ENCODE data around the gene CTSZ. TPM values are rescaled to one million over a fixed set of nuclear protein-coding genes. Genes with fewer than 3 reads are reported as not detected.
A peak's percentile ranks its signal among the peaks of the same experiment; 100 is the strongest.
"Not testable (repeated sequence)": the region's sequence is repeated elsewhere in the genome, so short reads cannot be mapped to it uniquely, and the experiment has no call there.

CTSZ gene
- total RNA-seq, 1 experiment from 2014 or later: 113 TPM

DNA sequence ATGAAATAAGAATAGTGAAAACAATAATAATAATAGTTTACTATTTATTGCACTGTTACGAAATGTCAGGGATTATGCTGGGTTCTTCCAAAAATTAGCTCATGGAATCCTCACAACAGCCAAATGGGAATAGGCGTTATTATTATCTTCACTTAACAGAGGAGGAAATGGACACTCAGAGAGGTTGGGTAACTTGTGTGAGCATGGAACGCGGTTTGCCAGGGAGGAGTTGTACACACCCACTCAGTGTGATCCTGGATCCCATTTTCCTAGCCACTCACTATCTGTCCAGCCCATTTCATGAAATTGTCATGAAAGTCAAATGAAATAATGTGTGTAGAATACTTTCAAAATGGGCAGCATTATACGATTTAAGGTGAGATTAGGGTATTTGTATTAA lies 21.4 kb downstream of the CTSZ start:
- in situ Hi-C loops (cut with HindIII; ENCODE audit: low pct_unique_long_range_greater_than_20kb, low sequenced_read_pairs) (no loop called here), intact Hi-C loops (cut with micrococcal nuclease; ENCODE audit: unreplicated experiment) (loop anchor here (10.0 kb wide), 1 partner anchor 91 kb away; no protein-coding TSS in a partner anchor)
- ATAC-seq (no peak), DNase-seq (ENCODE audit: low read depth, low spot score) (no peak)
- H3K9me3 ChIP-seq (ENCODE audit: control insufficient read depth, insufficient read depth, low read depth, low read length): no peaks in the 10 kb centered on the region
- BruUV-seq (replicated peaks): no TSS peak
- H3K27me3 ChIP-seq (ENCODE audit: control insufficient read depth, insufficient read depth, low read length): no peaks in the 10 kb centered on the region
- peaks cover 10% of the 10 kb centered on the region; the same call in 1 of the 2 replicates for H3K4me1 ChIP-seq (ENCODE audit: control insufficient read depth, insufficient read depth, low read length)
- POLR2A ChIA-PET: no interaction called here
- H3K4me3 ChIP-seq (ENCODE audit: low read depth in 2 of 2, low read length in 2 of 2): no peak overlapping the region
- TF ChIP-seq TCF7L2 (IDR thresholded peaks at IDR 0.05; ENCODE audit: low read depth, low read length) (no peak), SIN3A (IDR thresholded peaks at IDR 0.05; ENCODE audit: borderline replicate concordance, insufficient read depth, low read depth, low read length) (no peak), REST (IDR thresholded peaks at IDR 0.05; ENCODE audit: insufficient read depth in 1 of 2, low read depth in 2 of 2, low read length in 1 of 2) (no peak), POLR2AphosphoS5 (IDR thresholded peaks at IDR 0.05; ENCODE audit: low read depth, low read length) (no peak)
- TF ChIP-seq, protein P1, sequence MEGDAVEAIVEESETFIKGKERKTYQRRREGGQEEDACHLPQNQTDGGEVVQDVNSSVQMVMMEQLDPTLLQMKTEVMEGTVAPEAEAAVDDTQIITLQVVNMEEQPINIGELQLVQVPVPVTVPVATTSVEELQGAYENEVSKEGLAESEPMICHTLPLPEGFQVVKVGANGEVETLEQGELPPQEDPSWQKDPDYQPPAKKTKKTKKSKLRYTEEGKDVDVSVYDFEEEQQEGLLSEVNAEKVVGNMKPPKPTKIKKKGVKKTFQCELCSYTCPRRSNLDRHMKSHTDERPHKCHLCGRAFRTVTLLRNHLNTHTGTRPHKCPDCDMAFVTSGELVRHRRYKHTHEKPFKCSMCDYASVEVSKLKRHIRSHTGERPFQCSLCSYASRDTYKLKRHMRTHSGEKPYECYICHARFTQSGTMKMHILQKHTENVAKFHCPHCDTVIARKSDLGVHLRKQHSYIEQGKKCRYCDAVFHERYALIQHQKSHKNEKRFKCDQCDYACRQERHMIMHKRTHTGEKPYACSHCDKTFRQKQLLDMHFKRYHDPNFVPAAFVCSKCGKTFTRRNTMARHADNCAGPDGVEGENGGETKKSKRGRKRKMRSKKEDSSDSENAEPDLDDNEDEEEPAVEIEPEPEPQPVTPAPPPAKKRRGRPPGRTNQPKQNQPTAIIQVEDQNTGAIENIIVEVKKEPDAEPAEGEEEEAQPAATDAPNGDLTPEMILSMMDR (IDR thresholded peaks at IDR 0.05): no peak
- H3K36me3 ChIP-seq (ENCODE audit: control insufficient read depth, insufficient read depth, low read length): peaks cover 13% of the 10 kb centered on the region
- CTCF ChIA-PET: no interaction called here
- no peak overlapping the region for H3K27ac ChIP-seq (ENCODE audit: low read length)

DNA sequence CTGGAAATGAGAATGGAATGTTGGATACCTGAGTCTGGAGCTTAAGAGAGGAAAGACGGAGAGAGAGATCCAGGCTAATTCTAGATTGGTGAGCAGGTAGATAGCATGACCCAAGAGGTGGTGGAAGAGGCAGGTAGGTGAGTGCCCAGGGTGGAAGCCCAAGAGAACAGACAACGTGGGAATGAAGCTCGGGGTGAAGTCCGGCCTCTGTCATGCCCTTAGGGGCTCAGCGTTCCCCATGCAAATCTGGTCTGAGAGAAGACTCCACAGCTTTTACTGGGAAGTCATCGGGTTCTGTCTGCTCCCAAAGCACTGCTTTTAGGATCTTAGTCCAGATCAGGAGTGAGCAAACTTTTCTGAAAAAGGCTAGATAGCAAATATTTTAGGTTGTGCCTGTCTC lies 22.4 kb downstream of the CTSZ start:
- intact Hi-C loops (cut with micrococcal nuclease; ENCODE audit: unreplicated experiment) (loop anchor here (10.0 kb wide), 1 partner anchor 90 kb away; no protein-coding TSS in a partner anchor), in situ Hi-C loops (cut with HindIII; ENCODE audit: low pct_unique_long_range_greater_than_20kb, low sequenced_read_pairs) (no loop called here)
- CTCF ChIA-PET: no interaction called here
- Histone ChIP-seq H3K27me3 (ENCODE audit: control insufficient read depth, insufficient read depth, low read length) (no peaks in the 10 kb centered on the region), H3K36me3 (ENCODE audit: control insufficient read depth, insufficient read depth, low read length) (peaks cover 13% of the 10 kb centered on the region), H3K4me3 (ENCODE audit: low read depth in 2 of 2, low read length in 2 of 2) (no peak overlapping the region), H3K27ac (ENCODE audit: low read length) (no peak overlapping the region), H3K4me1 (ENCODE audit: control insufficient read depth, insufficient read depth, low read length) (peaks cover 10% of the 10 kb centered on the region; the same call in 1 of the 2 replicates), H3K9me3 (ENCODE audit: control insufficient read depth, insufficient read depth, low read depth, low read length) (no peaks in the 10 kb centered on the region)
- ATAC-seq (no peak), DNase-seq (ENCODE audit: low read depth, low spot score) (no peak)
- BruUV-seq (replicated peaks): TSS peak; percentile 39
- TF ChIP-seq, protein P1 (IDR thresholded peaks at IDR 0.05): no peak
- TF ChIP-seq REST (IDR thresholded peaks at IDR 0.05; ENCODE audit: insufficient read depth in 1 of 2, low read depth in 2 of 2, low read length in 1 of 2) (no peak), SIN3A (IDR thresholded peaks at IDR 0.05; ENCODE audit: borderline replicate concordance, insufficient read depth, low read depth, low read length) (no peak), TCF7L2 (IDR thresholded peaks at IDR 0.05; ENCODE audit: low read depth, low read length) (no peak), POLR2AphosphoS5 (IDR thresholded peaks at IDR 0.05; ENCODE audit: low read depth, low read length) (no peak)
- POLR2A ChIA-PET: no interaction called here

DNA sequence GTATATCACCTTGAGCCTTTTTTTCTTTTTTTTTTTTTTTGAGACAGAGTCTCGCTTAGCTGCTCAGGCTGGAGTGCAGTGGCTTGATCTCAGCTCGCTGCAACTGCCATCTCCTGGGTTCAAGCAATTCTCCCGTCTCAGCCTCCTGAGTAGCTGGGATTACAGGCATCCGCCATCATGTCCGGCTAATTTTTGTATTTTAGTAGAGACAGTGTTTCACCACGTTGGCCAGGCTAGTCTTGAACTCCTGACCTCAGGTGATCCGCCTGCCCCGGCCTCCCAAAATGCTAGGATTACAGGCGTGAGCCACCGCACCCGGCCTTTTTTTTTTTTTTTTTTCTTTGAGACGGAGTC lies 24.0 kb downstream of the CTSZ start:
- H3K4me3 ChIP-seq (ENCODE audit: low read depth in 2 of 2, low read length in 2 of 2); BruUV-seq (replicated peaks); DNase-seq (ENCODE audit: low read depth, low spot score); H3K27me3 ChIP-seq (ENCODE audit: control insufficient read depth, insufficient read depth, low read length); ATAC-seq; H3K27ac ChIP-seq (ENCODE audit: low read length); CTCF ChIA-PET; H3K9me3 ChIP-seq (ENCODE audit: control insufficient read depth, insufficient read depth, low read depth, low read length); in situ Hi-C loops (cut with HindIII; ENCODE audit: low pct_unique_long_range_greater_than_20kb, low sequenced_read_pairs): not testable (repeated sequence)
- POLR2A ChIA-PET: interaction anchor here (0.7 kb wide), 2 partner anchors 264 to 288 kb away, joined by 3 to 4 read pairs; no protein-coding TSS in a partner anchor
- intact Hi-C loops (cut with micrococcal nuclease; ENCODE audit: unreplicated experiment): loop anchor here (10.0 kb wide), 1 partner anchor 88 kb away; no protein-coding TSS in a partner anchor
- peaks cover 11% of the 10 kb centered on the region for H3K36me3 ChIP-seq (ENCODE audit: control insufficient read depth, insufficient read depth, low read length)
- peaks cover 10% of the 10 kb centered on the region; the same call in 1 of the 2 replicates for H3K4me1 ChIP-seq (ENCODE audit: control insufficient read depth, insufficient read depth, low read length)

Measured in Panc1 (cell line).